NCI-H1930 (cell line): Measurements from ENCODE around the gene CEP112.

Experiments used
- DNase-seq, 2 experiments: peaks; one replicate each; lab custom pipeline; 2025; lab: John Stamatoyannopoulos, UW

CEP112 gene

GRCh38 chr17:66211047-66211810, 19.3 kb upstream of the CEP112 start:
- DNase-seq = no peak

GRCh38 chr17:66210208-66210574, 18.3 kb upstream of the CEP112 start:
- DNase-seq = no peak

DNA sequence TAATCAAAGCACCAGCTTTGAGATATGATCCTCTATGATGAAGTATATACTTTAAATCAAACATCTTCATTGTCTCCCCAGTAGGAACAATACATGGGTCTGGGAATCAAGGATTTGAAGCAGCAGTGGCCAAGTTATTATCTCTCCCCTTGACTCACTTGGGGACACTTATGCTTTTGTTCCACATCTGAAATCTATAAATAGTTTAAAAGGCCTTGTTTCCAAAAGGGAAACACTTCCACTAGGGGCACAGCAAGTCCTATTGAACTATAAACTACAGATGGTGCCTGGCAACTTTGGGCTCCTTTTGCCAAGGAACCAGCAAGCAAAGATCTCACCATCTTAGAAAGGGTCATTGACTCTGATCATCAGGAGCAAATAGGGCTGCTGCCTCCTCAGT, 16.0 kb upstream of the CEP112 start:
- no peak for DNase-seq

GRCh38 chr17:66203274-66204015, 11.5 kb upstream of the CEP112 start:
- no peak for DNase-seq

DNA sequence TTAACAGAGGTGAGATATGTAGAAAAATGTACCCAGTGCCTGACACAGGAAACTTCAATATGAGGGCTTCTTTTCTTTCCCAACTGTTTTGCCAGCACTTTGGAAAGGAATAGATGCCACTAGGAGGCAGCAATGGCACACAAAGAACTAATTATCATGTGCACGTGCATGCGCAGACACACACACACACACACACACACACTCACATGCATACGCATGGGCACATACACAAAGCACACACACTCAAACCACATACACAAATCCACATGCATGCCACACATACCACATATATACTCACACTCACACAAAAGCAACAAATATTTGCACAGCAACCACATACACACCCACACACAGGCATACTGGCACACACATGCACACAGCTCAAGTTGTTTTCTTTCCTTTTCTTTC, 8.8 kb upstream of the CEP112 start:
- peak in 1 of 2 experiments; percentile 30 for DNase-seq

DNA sequence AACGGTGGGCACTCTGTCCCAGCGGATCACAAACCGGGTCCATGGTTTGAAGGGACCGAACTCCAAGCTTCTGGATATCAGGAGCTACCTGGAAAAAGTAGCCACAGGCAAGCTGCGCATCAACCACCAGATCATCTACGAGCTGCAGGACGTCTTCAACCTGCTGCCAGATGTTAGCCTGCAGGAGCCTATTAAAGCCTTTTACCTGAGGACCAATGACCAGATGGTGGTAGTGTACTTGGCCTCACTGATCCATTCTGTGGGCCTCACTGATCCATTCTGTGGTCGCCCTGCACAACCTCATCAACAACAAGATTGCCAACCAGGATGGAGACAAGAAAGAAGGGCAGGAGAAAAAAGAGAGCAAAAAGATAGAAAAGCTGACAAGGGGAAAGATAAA, 6.3 kb upstream of the CEP112 start:
- no peak for DNase-seq

DNA sequence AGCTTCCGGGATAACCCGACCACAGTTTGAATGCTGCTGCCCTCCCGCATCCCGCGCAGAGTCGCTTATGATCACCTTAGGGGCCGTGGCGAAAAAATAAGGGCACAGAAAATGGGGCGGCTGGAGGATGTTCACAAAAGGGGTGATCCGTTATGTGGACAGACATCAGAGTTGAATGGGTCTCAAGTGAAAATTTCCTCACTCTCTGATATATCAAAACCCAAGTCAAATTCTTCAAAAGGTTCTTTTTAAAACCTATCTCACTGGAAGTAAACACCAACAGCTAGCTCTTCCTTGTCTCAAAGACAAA, 400 bp upstream of the CEP112 start:
- no peak for DNase-seq

DNA sequence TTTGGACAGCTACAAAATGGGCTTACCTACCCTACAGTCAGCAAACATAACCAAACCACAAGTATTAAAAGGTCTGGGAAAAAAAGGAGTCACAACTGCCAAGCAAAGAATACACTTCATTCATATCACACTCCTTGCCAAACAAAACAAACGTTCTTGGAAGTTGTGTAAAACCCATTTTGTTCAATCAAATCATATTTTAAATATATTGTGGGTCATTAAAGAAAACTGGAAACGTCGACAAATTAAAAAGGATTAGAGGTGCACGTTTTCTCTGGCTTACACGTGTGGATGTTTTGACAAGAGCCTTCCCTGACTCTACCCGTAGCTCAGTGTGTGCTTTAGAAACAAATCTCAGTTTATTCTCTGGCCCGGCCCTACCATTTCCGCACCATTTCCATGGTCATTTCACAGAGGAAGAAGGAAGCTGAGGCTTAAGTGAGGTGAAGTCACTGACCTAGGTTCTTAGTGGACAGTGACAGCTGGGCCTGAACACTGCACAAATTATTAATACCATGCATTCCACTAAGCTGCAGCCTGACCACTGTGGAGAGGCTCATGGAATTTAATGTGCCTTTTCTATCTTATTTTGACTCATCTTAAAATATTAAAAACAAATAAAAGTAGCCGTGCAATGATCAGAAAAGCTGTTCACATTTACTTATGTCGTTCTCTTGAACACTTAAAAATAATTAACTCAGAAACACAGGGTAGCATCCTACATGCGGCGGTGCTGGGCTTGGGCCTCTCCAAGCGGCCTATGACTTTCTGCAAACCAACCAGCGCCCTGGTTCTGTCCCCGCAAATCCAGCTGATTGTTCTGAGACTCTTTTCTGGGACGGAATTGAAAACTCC, 968 bp downstream of the CEP112 start:
- DNase-seq = no peak

DNA sequence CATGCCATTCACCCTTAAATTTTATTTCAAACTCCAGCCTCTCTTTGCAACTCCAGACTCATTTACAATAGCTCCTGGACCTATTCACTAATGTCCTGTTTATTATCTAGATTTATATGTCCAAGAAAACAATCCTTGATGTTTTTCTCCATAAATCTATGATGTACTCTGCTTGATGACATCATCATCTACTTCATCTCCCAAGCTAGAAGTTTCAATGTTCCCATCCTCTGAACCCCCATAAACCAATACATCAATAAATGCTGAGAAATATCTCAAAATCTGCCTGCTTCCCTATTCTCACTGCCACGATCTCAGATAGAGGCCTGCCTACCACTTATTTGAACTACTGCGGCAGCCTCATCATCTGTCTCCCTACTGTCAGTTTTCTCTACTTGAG, 4.2 kb downstream of the CEP112 start:
- no peak for DNase-seq

GRCh38 chr17:66185862-66186261, 6.1 kb downstream of the CEP112 start:
- no peak for DNase-seq

DNA sequence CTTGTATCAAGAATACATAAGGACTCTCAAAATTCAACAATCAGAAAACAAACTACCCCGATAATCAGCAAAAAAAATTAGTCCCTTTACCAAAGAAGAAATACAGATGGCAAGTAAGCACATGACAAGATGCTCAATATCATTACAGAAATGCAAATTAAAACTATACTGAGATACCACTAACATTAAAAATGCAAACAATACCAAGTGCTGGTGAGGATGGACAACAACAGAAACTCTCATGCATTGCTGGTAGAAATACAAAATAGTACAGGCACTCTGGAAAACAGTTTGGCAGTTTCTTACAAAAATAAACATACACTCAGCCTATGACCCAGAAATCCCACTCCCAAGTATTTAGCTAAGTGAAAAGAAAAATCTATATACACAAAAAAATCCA, 7.5 kb downstream of the CEP112 start:
- DNase-seq = no peak

GRCh38 chr17:66183529-66183928, 8.4 kb downstream of the CEP112 start:
- DNase-seq = no peak

- DNase-seq = no peak
Measured at GRCh38 chr17:66178642-66179041, 13.3 kb downstream of the CEP112 start.

DNA sequence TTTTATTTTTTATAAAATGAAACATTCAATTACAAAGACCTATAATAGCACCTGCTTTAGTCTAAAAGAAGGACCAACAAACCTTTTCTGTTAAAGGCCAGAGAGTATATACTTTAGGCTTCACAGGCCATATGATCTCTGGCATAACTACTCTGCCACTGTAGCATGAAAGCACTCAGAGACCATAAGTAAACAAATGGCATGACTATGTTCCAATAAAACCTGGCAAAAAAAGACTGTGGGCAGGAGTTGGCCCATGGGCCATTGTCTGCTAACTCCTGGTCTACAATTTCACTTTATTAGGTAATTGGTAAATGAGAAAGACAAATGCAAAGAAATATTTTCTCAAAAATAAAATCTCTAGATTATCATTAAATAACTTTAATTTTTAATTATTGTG, 14.9 kb downstream of the CEP112 start:
- DNase-seq = no peak

GRCh38 chr17:66175892-66176291, 16.0 kb downstream of the CEP112 start:
- no peak for DNase-seq

DNA sequence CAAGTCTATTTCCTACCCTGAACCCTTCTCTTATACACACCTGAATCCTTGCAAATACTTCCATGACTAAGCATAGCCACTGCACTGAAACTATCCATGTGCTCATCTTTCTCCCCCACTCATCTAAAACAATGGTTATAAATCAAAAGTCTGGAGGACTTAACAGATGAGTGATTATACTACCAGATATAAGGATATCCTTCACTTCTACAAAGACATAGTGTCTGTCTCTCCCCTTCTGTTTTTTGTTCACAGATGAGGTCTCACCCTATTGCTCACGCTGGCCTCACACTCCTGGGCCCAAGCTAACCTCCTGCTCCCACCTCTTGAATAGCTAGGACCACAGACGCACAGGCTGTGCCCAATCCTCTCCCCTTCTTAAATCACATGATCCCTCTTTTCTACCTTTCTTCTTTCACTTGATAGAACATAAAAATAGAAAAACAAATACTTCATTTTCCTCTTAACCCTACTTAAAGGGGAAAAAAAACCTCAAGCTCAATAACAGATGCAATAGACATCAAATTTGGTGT, 19.2 kb downstream of the CEP112 start:
- DNase-seq = no peak

GRCh38 chr17:66172144-66172543, 19.8 kb downstream of the CEP112 start:
- no peak for DNase-seq

DNA sequence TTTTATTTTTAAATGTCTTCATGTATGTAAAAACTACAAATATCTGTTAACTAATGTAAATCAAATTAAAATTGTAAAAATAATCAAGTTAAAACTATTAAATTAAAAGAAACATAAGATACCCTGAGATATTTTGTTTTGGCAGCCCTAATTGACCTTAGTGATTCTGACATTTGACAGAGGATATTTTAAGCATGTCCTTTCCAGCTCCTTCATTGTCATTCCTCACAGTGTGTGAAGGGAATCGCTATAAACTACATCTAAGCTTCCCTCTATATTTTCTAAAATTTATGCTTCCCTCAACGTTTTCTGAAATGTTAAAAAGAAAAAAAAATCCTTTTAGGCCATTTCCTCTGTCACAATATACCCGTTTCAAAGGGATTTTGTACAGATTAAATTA, 20.2 kb downstream of the CEP112 start:
- DNase-seq = no peak

DNA sequence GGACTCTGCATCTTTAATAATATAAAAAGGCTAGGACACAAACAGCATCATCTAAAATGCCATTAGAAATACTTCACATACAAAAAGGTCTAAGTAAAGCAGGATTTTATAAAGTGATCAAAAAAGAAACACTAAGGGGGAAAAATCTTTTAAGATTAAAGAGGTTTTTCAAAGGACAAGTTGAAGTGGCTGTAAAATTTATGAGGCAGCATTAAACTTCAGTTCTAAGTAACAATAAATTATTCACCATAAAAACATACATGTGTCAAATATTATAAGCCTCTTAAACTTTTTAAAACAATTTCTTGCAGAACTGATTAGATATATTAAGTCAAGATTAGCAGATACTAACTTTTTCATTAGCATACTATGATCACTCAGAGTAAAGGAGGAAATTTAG, 20.8 kb downstream of the CEP112 start:
- DNase-seq = no peak

DNA sequence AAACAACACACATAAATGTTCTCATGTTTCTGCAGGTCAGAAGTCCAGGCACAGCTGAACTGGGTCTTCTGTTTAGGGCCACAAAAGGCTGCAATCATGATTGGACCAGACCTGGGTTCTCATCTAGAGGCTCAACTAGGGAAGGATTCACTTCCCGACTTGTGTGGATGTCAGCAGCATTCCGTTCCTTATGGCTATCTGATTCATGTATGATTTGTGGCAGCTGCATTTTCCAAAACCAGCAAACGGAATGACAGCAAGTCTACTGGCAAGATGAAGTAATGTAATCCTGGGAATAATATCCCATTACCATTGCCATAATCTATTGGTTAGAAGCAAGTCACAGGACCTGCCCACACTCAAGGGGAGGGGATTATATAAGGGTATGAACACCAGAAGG, 22.1 kb downstream of the CEP112 start:
- DNase-seq = no peak

GRCh38 chr17:66167189-66167815, 24.6 kb downstream of the CEP112 start:
- no peak for DNase-seq

DNA sequence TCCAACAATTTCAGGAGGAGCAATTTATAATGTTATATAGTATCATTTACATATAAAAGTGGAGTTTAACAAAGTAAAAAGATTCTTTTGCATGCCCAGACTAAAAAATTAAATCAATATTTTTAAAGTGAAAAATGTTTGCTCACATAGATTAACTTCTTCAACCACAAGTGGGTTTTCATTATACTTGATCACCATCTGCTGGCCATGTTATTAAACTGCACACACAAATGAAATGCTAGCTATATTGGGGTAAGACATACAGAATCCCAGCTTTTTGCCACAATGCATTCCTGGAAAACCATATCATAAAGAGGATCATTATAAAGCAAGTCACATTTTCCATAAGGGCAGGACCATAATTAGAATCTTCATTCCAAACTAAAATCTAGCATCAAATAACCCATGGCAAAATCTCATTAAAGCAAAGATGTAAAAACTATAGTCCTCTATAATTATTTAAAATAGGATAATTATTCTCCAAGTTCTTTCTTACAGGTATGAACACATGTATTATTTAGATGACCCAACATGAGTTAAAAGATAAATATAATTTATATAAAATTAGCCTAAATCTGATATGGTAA, 26.3 kb downstream of the CEP112 start:
- peak; percentile 13 to 49 for DNase-seq
